IMR-90 (cell line): ENCODE measurements around the gene CPB2. TPM values are rescaled to one million over a fixed set of nuclear protein-coding genes. Genes with fewer than 3 reads are reported as not detected.

Source experiments
- ATAC-seq: fragments of 200-7000 bp; cut with Tn5 transposase; 2 replicates; pipeline ENCODE4 v1.9.1; 2020; ENCODE audit warnings: low read depth, mild to moderate bottlenecking, moderate library complexity
- BruUV-seq: library from RNA; stranded (reverse); fragments of 400-500 nt; replicated peaks from 2 replicates; lab custom pipeline; 2021; lab: Mats Ljungman, UMichigan
- CTCF ChIA-PET: fragments of 300-600 bp; formaldehyde crosslinking; extraction: SDS; loops from one replicate; lab custom pipeline; 2021; ENCODE audit warnings: antibody characterized with exemption; lab: Yijun Ruan, JAX
- POLR2A ChIA-PET: fragments of 300-600 bp; sonication (Branson Sonifier 250); formaldehyde crosslinking; loops from one replicate; lab custom pipeline; 2022; ENCODE audit warnings: antibody characterized with exemption; ENCODE audit not compliant: unreplicated experiment; lab: Charles Lee
- DNase-seq: peaks from one replicate; pipeline ENCODE4 v3.0.0; 2013
- H2AFZ ChIP-seq: replicated peaks from 2 replicates; pipeline ENCODE3; 2013; ENCODE audit warnings: low read length, mild to moderate bottlenecking; ENCODE audit not compliant: poor library complexity
- H2AK5ac ChIP-seq: 2 replicates; pipeline ENCODE4 v1.6.1; 2013; ENCODE audit warnings: low read depth, low read length, inconsistent platforms
- H2AK9ac ChIP-seq: replicated peaks from 2 replicates; pipeline ENCODE3; 2013; ENCODE audit warnings: mild to moderate bottlenecking, low read depth, low read length, moderate library complexity; ENCODE audit not compliant: poor library complexity
- H2BK120ac ChIP-seq: 2 replicates; pipeline ENCODE4 v1.6.1; 2013; ENCODE audit warnings: low read depth, low read length, inconsistent platforms
- H2BK15ac ChIP-seq: 3 replicates; pipeline ENCODE4 v1.6.1; 2013; ENCODE audit warnings: low read depth, low read length, inconsistent platforms
- H2BK20ac ChIP-seq: 2 replicates; pipeline ENCODE4 v1.6.1; 2013; ENCODE audit warnings: low read depth, mild to moderate bottlenecking, inconsistent platforms, low read length, moderate library complexity
- H2BK5ac ChIP-seq: 2 replicates; pipeline ENCODE4 v1.6.1; 2013; ENCODE audit warnings: mild to moderate bottlenecking, low read depth, low read length, inconsistent platforms; ENCODE audit not compliant: poor library complexity, severe bottlenecking
- H3K14ac ChIP-seq: replicated peaks from 2 replicates; pipeline ENCODE4 v1.6.1; 2013; ENCODE audit warnings: low read depth, low read length, inconsistent platforms
- H3K18ac ChIP-seq: 2 replicates; pipeline ENCODE4 v1.6.1; 2013; ENCODE audit warnings: low read depth, low read length, control low read depth
- H3K23ac ChIP-seq: 2 replicates; pipeline ENCODE4 v1.6.1; 2013; ENCODE audit warnings: low read depth, low read length, inconsistent platforms
- H3K27ac ChIP-seq: 2 replicates; pipeline ENCODE4 v1.5.1; 2013; ENCODE audit warnings: mild to moderate bottlenecking, control low read depth, low read length; ENCODE audit not compliant: insufficient read depth
- H3K27me3 ChIP-seq: 2 replicates; pipeline ENCODE4 v1.6.1; 2013; ENCODE audit warnings: low read length; ENCODE audit not compliant: control insufficient read depth, insufficient read depth
- H3K36me3 ChIP-seq: 2 replicates; pipeline ENCODE4 v1.6.1; 2013; ENCODE audit warnings: low read length, mixed read lengths; ENCODE audit not compliant: control insufficient read depth, insufficient read depth
- H3K4ac ChIP-seq: 2 replicates; pipeline ENCODE4 v1.6.1; 2013; ENCODE audit warnings: low read depth, low read length, inconsistent platforms
- H3K4me1 ChIP-seq: 2 replicates; pipeline ENCODE4 v1.6.1; 2013; ENCODE audit warnings: low read length, mixed read lengths; ENCODE audit not compliant: control insufficient read depth, insufficient read depth
- H3K4me2 ChIP-seq: 2 replicates; pipeline ENCODE4 v1.6.1; 2013; ENCODE audit warnings: low read depth, mild to moderate bottlenecking, control low read depth, low read length, moderate library complexity
- H3K4me3 ChIP-seq: 2 replicates; pipeline ENCODE4 v1.5.1; 2013; ENCODE audit warnings: low read depth, mild to moderate bottlenecking, control low read depth, low read length, moderate library complexity; ENCODE audit not compliant: insufficient read depth
- H3K56ac ChIP-seq: 2 replicates; pipeline ENCODE4 v1.6.1; 2013; ENCODE audit warnings: low read length, inconsistent platforms; ENCODE audit not compliant: insufficient read depth; ENCODE audit errors: extremely low read depth
- H3K79me1 ChIP-seq, 2 experiments: 2 replicates each; pipeline ENCODE4 v1.6.1; 2013; ENCODE audit warnings: low read length in 2 of 2, inconsistent platforms in 1 of 2, low read depth in 1 of 2
- H3K9ac ChIP-seq: 2 replicates; pipeline ENCODE4 v1.6.1; 2013; ENCODE audit warnings: low read depth, low read length, control low read depth
- H3K9me1 ChIP-seq: 2 replicates; pipeline ENCODE4 v1.6.1; 2013; ENCODE audit warnings: low read length, inconsistent platforms; ENCODE audit not compliant: insufficient read depth
- H3K9me3 ChIP-seq: 2 replicates; pipeline ENCODE4 v1.6.1; 2013; ENCODE audit warnings: low read length; ENCODE audit not compliant: control insufficient read depth, insufficient read depth
- H4K20me1 ChIP-seq: 2 replicates; pipeline ENCODE4 v1.6.1; 2013; ENCODE audit warnings: low read length, inconsistent platforms; ENCODE audit not compliant: insufficient read depth
- H4K5ac ChIP-seq: 2 replicates; pipeline ENCODE4 v1.6.1; 2013; ENCODE audit warnings: mild to moderate bottlenecking, low read depth, low read length, control low read depth
- H4K8ac ChIP-seq, 2 experiments: 2 replicates each; pipeline ENCODE4 v1.6.1; 2013; ENCODE audit warnings: low read depth in 2 of 2, low read length in 2 of 2, control low read depth in 1 of 2, inconsistent platforms in 1 of 2
- H4K91ac ChIP-seq: 2 replicates; pipeline ENCODE4 v1.6.1; 2013; ENCODE audit warnings: low read depth, low read length, inconsistent platforms; ENCODE audit not compliant: insufficient read depth
- BHLHE40 ChIP-seq: fragments of 150-350 bp; IDR thresholded peaks from 2 replicates; pipeline ENCODE4 v1.6.1; 2016; ENCODE audit warnings: mild to moderate bottlenecking, low read depth, low read length
- CEBPB ChIP-seq: IDR thresholded peaks from 2 replicates; pipeline ENCODE4 v1.6.1; 2012; ENCODE audit warnings: low read depth, low read length, improper control_type of control experiment
- CHD1 ChIP-seq: IDR thresholded peaks from 2 replicates; pipeline ENCODE4 v1.6.1; 2012; ENCODE audit warnings: low read depth, low read length, improper control_type of control experiment
- FOS ChIP-seq: fragments of 150-350 bp; IDR thresholded peaks from 2 replicates; pipeline ENCODE4 v1.6.1; 2016; ENCODE audit warnings: low read depth, low read length
- MAFK ChIP-seq: IDR thresholded peaks from 2 replicates; pipeline ENCODE4 v1.6.1; 2012; ENCODE audit warnings: low read depth, low read length, improper control_type of control experiment
- MAZ ChIP-seq: IDR thresholded peaks from 2 replicates; pipeline ENCODE4 v1.6.1; 2012; ENCODE audit warnings: low read depth, mild to moderate bottlenecking, low read length, improper control_type of control experiment, moderate library complexity, borderline replicate concordance
- MXI1 ChIP-seq: IDR thresholded peaks from 2 replicates; pipeline ENCODE4 v1.6.1; 2012; ENCODE audit warnings: low read depth, mild to moderate bottlenecking, low read length, moderate library complexity, borderline replicate concordance
- NFE2L2 ChIP-seq: fragments of 150-350 bp; IDR thresholded peaks from 2 replicates; pipeline ENCODE4 v1.6.1; 2016; ENCODE audit warnings: low read depth, mild to moderate bottlenecking, low read length
- POLR2A ChIP-seq: IDR thresholded peaks from 2 replicates; pipeline ENCODE4 v1.6.1; 2012; ENCODE audit warnings: mild to moderate bottlenecking, low read depth, low read length
- RAD21 ChIP-seq: IDR thresholded peaks from 2 replicates; pipeline ENCODE4 v1.6.1; 2012; ENCODE audit warnings: low read length, improper control_type of control experiment
- RCOR1 ChIP-seq: IDR thresholded peaks from 2 replicates; pipeline ENCODE4 v1.6.1; 2012; ENCODE audit warnings: mild to moderate bottlenecking, low read length, improper control_type of control experiment; ENCODE audit not compliant: insufficient replicate concordance
- RFX5 ChIP-seq: IDR thresholded peaks from 2 replicates; pipeline ENCODE4 v1.8.0; 2012; ENCODE audit warnings: low read depth, mild to moderate bottlenecking, low read length, moderate library complexity
- SMC3 ChIP-seq: fragments of 150-350 bp; IDR thresholded peaks from 2 replicates; pipeline ENCODE4 v1.6.1; 2016; ENCODE audit warnings: low read depth, mild to moderate bottlenecking, antibody characterized with exemption, low read length, moderate library complexity
- WGBS, 2 experiments: methylation state at CpG; one replicate each; pipeline versions ENCODE4 v1.1.5 to v1.1.7; 2013; ENCODE audit warnings: missing lambda C conversion rate in 2 of 2; ENCODE audit not compliant: insufficient read length in 1 of 2; ENCODE audit errors: extremely low coverage in 2 of 2; 5-methylcytosine and 5-hydroxymethylcytosine counted together
- dilution Hi-C: fragments of 300-500 bp; cut with HindIII; formaldehyde crosslinking; loops from one replicate; pipeline ENCODE4 v1.14.3; 2018; ENCODE audit warnings: low sequenced_read_pairs; ENCODE audit not compliant: unreplicated experiment
- in situ Hi-C: fragments of 300-500 bp; cut with MboI; formaldehyde crosslinking; loops from 3 replicates; pipeline ENCODE4 v1.14.3; 2019; ENCODE audit warnings: low sequenced_read_pairs, inconsistent platforms, mixed read lengths
- intact Hi-C: fragments of 100-400 bp; cut with micrococcal nuclease; formaldehyde crosslinking; loops from 2 replicates; pipeline ENCODE4 v1.10.0; 2022
- polyA plus RNA-seq, 3 experiments: library from polyadenylated mRNA; depleted of rRNA; stranded (reverse); fragments of >200 nt; gene quantifications; 2 replicates each; pipeline ENCODE4 v1.2.3, GENCODE V29; 2012; ENCODE audit warnings: low replicate concordance in 1 of 3
- total RNA-seq: library from RNA; depleted of rRNA; stranded (reverse); fragments of >200 nt; gene quantifications from 2 replicates; pipeline ENCODE4 v1.2.3, GENCODE V29; 2012
- TF ChIP-seq, protein P1 (sequence below): fragments of 150-350 bp; IDR thresholded peaks from 2 replicates; pipeline ENCODE4 v1.6.1; 2016; ENCODE audit warnings: low read depth, mild to moderate bottlenecking, low read length, moderate library complexity, borderline replicate concordance
- TF ChIP-seq, protein P2 (sequence below): conservative IDR thresholded peaks from 2 replicates; pipeline ENCODE4 v1.5.1; 2012; ENCODE audit warnings: mild to moderate bottlenecking, low read depth, low read length, improper control_type of control experiment
- TF ChIP-seq, protein P3 (sequence below): fragments of 150-350 bp; IDR thresholded peaks from 2 replicates; pipeline ENCODE4 v1.6.1; 2017; ENCODE audit warnings: mild to moderate bottlenecking, antibody characterized with exemption, low read length, low read depth

Gene CPB2
- total and polyA plus RNA-seq, 2 of the 4 experiments (the other 2 are of a cell fraction) = not detected

DNA sequence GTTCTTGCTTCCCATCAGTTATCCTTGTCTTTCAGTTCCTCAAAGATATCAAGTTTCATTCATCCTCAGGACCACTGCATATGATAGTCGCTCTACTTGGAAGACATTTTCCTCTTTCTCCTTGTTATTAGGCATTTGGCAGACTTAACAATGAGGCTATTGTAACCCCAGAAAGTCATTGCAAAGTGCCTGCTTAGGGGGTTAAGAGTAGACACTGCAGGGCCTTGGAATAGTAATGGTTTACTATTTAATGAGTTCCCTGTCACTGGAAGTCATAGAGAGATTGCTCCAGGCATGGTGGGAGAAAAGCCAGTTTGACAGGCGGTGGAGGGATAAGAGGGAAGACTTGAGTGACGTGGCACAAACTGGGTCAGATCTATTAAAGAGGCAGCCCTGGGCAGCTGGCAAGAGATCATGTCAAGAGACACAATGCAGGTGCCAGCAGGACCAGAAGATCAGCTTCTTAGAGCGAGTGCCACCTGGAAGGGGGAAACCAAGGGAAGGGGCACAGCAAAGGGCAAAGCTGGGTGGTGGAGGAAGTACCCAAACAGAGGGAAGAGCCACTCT, 16.8 kb upstream of the CPB2 start:
- H2BK15ac ChIP-seq = no peak overlapping the region
- H2AK9ac ChIP-seq = no peak overlapping the region
- H2BK20ac ChIP-seq = no peak overlapping the region
- H3K9ac ChIP-seq = no peak overlapping the region
- no peaks in the 10 kb centered on the region for H3K9me1 ChIP-seq
- no peak overlapping the region for H2BK120ac ChIP-seq
- no peaks in the 10 kb centered on the region for H4K20me1 ChIP-seq
- ATAC-seq (no peak), DNase-seq (no peak)
- no peaks in the 10 kb centered on the region for H3K9me3 ChIP-seq
- dilution Hi-C loops = no loop called here
- in situ Hi-C loops = loop anchor here (10.0 kb wide), 1 partner anchor 497 kb away; no protein-coding TSS in a partner anchor
- intact Hi-C loops = no loop called here
- H3K4me3 ChIP-seq = no peak overlapping the region
- H2AK5ac ChIP-seq = no peak overlapping the region
- H2AFZ ChIP-seq = no peak overlapping the region
- no peak overlapping the region for H3K27ac ChIP-seq
- ChIA-PET CTCF (no interaction called here), POLR2A (no interaction called here)
- no peak overlapping the region for H3K18ac ChIP-seq
- no peak overlapping the region for H4K8ac ChIP-seq
- no peaks in the 10 kb centered on the region for H3K79me1 ChIP-seq
- no peak overlapping the region for H3K56ac ChIP-seq
- peaks cover 6% of the 10 kb centered on the region for H3K27me3 ChIP-seq
- H4K91ac ChIP-seq = no peak overlapping the region
- H3K23ac ChIP-seq = no peak overlapping the region
- TF ChIP-seq RCOR1 = no peak
- TF ChIP-seq NFE2L2 = no peak
- TF ChIP-seq, protein P1, sequence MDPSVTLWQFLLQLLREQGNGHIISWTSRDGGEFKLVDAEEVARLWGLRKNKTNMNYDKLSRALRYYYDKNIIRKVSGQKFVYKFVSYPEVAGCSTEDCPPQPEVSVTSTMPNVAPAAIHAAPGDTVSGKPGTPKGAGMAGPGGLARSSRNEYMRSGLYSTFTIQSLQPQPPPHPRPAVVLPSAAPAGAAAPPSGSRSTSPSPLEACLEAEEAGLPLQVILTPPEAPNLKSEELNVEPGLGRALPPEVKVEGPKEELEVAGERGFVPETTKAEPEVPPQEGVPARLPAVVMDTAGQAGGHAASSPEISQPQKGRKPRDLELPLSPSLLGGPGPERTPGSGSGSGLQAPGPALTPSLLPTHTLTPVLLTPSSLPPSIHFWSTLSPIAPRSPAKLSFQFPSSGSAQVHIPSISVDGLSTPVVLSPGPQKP = no peak
- TF ChIP-seq SMC3 = no peak
- no peak for TF ChIP-seq RAD21
- TF ChIP-seq CHD1 = no peak
- no peak for TF ChIP-seq CEBPB
- TF ChIP-seq, protein P2, sequence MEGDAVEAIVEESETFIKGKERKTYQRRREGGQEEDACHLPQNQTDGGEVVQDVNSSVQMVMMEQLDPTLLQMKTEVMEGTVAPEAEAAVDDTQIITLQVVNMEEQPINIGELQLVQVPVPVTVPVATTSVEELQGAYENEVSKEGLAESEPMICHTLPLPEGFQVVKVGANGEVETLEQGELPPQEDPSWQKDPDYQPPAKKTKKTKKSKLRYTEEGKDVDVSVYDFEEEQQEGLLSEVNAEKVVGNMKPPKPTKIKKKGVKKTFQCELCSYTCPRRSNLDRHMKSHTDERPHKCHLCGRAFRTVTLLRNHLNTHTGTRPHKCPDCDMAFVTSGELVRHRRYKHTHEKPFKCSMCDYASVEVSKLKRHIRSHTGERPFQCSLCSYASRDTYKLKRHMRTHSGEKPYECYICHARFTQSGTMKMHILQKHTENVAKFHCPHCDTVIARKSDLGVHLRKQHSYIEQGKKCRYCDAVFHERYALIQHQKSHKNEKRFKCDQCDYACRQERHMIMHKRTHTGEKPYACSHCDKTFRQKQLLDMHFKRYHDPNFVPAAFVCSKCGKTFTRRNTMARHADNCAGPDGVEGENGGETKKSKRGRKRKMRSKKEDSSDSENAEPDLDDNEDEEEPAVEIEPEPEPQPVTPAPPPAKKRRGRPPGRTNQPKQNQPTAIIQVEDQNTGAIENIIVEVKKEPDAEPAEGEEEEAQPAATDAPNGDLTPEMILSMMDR = no peak
- no peak for TF ChIP-seq FOS
- no peak for TF ChIP-seq MXI1
- TF ChIP-seq, protein P3, sequence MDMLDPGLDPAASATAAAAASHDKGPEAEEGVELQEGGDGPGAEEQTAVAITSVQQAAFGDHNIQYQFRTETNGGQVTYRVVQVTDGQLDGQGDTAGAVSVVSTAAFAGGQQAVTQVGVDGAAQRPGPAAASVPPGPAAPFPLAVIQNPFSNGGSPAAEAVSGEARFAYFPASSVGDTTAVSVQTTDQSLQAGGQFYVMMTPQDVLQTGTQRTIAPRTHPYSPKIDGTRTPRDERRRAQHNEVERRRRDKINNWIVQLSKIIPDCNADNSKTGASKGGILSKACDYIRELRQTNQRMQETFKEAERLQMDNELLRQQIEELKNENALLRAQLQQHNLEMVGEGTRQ = no peak
- no peak for TF ChIP-seq RFX5
- TF ChIP-seq BHLHE40 = no peak
- TF ChIP-seq MAZ = no peak
- TF ChIP-seq MAFK = no peak
- no peak for TF ChIP-seq POLR2A
- H3K4me1 ChIP-seq = no peaks in the 10 kb centered on the region
- no peak overlapping the region for H3K14ac ChIP-seq
- H2BK5ac ChIP-seq = no peak overlapping the region
- H3K4ac ChIP-seq = no peak overlapping the region
- BruUV-seq = no TSS peak
- H3K36me3 ChIP-seq = no peaks in the 10 kb centered on the region
- 62% methylated on average over 3 of the region's 4 CpGs; no CpG with 5 or more reads in 1 of the 2 experiments for WGBS, 2 experiments
- H3K4me2 ChIP-seq = no peak overlapping the region
- no peak overlapping the region for H4K5ac ChIP-seq
